Measurements from ENCODE around the gene QRICH1.

Gene QRICH1

DNA sequence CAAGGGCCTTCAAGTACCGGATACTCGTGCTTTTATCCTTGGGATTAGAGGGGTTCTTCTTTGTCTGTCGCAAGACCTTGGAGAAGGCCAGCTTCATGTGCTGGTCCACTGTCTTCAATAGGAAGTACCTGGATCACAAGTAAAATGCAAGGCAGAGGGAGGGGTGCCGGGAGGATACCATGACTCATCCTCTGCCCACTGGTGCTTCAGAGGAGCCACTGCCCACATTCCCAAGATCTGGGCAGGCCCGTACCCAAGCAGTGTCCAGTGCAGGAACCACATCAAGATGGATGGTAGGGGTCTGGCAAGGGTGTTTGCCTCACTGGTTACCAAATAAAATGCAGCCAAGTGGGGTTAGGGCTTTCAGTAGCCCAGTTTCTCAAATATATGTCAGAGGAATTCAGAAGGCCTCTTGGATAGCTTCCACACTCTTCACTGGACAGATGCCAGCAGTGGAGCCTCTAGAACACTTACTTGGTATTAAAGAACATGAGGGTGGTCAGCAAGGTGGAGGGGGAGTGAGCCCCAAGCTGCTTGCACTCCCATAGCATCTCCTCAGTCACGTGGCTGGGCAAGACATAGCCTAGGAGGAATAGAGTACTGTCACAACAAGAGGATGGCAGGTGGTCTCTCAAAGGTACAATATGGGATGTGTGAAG is 61.1 kb downstream of the QRICH1 start:
- DNase-seq, result no peak

DNA sequence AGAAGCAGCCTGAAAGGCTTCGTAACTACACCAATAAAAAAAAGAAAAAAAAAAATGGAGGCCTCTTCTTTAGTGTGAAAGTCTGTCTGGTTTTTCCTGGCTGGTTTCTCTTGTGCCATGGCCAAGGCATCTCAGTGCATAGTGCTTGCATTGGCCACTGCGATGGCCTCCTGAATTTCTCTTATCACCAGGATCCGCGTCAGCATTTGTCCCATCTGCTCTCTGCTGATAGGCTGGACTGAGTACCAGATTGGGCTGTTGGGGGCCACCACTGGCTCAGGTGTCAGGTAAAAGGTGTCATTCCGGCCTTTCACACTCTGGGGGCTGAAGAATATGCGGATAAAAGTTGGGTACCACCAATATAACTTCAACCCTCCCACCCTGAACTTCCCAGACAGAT is 63.5 kb downstream of the QRICH1 start:
- no peak for DNase-seq

DNA sequence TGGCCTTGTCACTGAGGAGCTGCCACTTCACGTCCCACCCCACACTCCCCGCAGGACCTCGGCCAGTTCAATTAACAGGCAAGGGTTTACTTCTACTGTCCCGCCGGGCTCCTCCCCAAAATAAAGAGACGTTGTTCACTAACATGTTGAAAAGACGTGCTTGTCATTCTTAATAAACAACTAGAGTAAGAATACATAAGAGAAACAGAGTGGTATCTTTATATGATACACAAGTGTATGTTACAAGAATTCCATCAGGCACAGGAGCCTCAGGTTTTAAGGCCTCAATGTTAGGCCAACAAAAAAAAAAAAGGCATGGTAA is 64.3 kb downstream of the QRICH1 start:
- no peak for DNase-seq

DNA sequence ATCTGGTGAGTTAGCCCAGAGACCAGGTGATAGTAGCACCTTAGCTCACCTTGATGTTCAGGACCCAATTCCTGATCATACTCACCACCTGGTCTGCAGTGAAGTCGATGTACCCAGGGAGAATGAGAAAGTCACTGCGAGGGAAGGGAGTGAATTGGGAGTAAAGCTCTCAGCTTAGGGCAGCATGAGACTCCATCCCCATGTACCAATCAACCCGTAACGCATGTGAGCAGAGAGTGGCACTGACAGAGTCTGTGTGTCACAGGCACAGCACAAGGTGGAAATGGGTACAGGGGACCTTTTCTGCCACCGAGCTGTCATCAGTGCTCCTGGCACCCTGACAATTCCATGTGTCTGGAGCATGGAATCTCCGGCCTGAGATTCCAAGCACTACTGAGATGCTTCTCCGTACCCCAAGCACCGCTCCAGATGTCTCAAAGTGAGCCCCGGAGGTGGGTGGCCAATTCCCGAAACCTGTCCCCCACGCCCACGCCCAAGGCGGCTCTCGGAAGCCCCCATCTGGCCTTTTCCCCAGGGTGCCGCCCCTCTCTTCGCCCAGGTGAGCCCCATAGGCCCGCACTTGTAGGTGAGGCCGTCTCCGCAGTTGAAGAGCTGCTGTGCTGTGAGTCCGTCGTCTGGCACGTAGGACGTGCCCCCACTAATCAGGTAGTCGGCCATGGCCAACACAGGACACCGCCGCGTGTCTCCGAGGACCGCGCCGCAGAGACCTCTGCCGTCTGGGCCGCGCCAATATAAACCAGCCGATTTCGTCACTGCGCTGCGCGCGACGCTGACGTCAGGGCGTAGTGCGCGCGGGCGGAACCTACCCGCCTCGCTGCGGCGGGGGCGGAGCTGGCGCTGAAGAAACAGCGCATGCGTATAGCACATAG is 65.0 kb downstream of the QRICH1 start, which contains the start of gene IMPDH2:
Gene IMPDH2, minus strand, starts transcription at position 726 of the 890 bp plus-strand sequence. Its CDS starts 48 bp downstream, at position 678.
- DNase-seq, result peak; percentile 95

DNA sequence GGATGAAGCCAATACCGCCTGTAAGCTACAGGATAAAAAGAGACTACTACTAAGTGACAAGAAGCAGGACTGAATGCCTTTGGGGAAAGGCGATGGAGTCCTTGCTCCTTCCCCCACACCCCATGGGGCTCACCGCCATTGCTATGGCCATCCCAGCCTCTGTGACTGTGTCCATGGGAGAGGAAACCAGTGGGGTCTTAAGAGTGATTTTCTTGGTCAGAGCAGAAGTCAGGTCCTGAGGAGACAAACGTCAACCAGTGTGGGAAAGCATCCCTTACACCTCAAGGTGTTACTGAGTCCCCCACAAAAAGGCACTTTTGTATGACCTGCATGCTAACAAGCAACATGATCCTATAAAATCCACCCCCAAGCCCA is 65.6 kb downstream of the QRICH1 start:
- no peak for DNase-seq

DNA sequence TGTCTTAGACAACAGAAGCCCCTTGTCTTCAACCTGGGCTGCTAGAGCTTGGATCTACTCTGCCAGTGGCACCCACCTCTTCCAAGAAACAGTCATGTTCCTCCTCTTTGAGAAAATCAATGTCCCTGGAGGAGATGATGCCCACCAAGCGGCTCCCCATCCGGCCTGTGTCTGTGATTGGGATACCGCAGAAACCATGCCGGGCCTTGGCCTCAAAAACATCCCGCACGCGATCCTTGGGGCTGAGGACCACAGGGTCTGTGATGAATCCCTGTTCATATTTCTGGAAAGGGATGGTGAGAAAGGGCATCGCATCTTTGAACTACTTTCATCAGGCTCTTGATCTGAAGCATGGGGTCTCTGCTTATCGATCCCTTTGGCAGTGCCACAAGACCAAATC is 66.2 kb downstream of the QRICH1 start:
- no peak for DNase-seq

DNA sequence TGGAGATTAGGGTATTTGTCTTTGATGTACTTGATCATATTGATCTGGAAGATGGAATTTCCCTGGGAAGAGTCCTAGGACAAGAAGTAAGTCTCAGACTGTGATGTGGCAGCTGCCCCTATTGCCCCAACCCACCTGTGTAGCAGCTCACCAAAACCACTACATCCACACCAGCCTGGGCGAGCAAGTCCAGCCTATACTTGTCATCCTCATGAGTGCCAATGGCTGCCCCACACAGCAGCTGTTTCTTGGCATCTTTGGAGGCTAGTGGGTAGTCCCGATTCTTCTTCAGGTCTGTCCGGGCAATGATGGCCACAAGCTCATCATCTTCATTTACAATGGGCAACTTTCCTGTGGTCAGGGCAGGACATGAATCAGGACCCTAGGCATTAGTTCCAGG is 67.3 kb downstream of the QRICH1 start:
- no peak for DNase-seq

DNA sequence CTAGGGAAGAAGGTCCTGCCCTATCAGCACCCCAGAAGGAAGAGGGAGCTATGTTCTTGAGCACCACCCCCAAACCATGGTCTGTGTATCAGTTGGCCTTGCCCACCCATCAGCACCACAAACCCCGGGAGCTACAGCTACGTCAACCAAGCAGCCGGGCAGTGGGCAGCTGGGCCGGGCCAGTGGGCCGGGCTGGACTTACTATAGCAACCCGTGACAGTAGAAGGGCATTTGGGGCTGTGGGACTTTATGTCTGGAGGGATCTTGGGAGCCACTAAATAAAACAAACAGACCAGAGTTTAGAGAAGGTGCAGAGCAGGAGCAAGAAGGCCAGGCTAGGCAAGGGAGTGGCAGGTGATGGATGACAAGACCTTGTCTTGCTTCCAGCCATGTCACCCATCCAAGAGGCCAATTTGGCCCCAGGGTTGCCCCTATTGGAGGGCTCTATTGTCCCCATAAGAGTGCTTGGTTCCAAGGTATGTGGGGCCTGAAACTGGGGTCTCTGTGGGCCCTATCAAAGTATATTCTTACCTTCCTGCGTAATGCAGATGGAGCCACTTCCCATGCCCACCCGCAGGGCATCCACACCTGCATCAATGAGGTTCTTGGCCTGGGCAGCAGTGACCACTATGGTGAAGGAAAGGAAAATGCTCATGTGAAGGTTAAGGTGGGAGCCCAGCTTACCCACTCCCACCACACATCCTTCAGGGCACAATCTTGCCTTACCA is 67.9 kb downstream of the QRICH1 start:
- no peak for DNase-seq

DNA sequence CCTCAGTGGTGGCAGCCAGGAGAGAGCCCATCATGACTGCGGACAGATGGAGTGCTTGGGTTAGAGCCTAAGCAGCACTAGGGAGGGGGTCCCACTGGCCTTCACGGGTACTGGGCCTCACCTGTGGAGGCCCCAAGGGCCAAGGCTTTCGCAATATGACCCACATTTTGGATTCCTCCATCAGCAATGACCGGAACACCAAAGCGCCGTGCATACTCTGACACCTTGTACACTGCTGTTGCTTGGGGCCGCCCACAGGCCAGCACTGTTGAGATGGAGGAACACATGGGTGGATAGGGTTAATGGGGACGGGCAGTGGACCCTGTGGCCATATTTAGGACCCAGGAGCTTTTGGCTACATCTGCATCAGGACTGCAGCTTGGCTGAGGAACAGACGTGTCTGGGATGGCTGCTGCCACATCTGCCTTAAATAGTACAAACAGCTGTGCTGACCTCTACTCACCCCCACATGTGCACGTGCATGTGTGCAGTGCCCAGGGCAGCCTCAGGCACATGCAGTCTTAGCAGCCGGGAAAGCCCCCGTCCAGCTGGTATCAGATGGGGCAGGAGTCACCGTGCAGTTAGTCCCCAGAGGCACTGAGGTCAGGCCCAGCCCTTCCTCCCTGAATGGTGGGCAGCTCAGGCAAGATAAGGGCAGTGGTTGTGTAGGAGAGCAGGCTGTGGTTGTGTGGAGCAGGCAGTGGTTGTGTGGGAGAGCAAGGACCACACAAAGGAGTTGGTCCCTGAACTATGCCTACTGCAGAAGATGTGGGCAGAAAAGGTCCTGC is 68.7 kb downstream of the QRICH1 start:
- no peak for DNase-seq

DNA sequence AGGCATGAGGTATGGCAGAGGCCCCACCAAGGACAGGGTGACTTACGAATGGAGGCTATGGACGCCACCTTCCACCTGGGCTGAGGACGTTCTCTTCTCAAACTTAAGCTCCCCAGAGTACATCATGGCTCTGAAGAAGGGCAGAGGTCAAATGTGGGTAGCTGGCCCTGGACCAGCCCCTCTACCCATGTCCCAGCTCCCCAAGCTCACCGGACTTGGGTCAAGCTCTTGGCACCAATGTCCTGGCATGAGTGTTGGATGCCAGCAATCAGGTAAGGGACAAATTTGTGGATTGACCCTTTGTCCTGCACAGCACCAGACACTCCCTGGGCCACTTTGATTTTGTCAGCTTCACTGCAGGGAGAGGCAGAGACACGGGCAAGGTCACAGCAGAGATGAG is 69.4 kb downstream of the QRICH1 start:
- DNase-seq, result no peak

DNA sequence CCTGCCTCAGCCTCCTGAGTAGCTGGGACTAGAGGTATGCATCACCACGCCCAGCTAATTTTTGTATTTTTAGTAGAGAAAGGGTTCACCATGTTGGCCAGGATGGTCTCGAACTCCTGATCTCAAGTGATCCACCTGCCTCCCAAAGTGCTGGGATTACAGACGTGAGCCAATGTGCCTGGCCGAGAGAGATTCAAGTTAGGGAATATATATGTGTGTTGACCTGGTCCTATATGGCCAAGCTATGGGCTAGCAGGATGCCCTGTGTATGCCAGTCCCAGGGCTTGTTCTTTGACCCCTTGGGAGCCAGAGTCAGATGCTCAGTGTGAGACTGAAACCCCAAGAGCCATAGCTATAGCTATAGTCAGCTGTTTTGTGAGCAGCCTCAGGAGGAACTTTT is 70.1 kb downstream of the QRICH1 start:
- DNase-seq, result no peak

DNA sequence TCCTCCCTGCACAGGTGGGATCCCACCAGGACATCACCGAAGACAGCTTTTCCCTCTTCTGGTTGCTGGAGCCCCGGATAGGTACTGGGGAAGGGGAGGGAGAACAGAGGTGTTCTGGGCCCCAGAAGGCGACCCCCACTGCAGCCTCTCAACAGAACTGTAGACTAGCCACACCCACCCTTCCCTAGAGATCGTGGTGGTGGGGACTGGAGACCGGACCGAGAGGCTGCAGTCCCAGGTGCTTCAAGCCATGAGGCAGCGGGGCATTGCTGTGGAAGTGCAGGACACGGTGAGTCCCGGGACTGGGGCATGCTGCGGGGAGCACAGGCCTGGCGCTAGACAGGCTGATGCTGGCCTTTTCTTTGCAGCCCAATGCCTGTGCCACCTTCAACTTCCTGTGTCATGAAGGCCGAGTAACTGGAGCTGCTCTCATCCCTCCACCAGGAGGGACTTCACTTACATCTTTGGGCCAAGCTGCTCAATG is 71.1 kb downstream of the QRICH1 start:
- no peak for DNase-seq

DNA sequence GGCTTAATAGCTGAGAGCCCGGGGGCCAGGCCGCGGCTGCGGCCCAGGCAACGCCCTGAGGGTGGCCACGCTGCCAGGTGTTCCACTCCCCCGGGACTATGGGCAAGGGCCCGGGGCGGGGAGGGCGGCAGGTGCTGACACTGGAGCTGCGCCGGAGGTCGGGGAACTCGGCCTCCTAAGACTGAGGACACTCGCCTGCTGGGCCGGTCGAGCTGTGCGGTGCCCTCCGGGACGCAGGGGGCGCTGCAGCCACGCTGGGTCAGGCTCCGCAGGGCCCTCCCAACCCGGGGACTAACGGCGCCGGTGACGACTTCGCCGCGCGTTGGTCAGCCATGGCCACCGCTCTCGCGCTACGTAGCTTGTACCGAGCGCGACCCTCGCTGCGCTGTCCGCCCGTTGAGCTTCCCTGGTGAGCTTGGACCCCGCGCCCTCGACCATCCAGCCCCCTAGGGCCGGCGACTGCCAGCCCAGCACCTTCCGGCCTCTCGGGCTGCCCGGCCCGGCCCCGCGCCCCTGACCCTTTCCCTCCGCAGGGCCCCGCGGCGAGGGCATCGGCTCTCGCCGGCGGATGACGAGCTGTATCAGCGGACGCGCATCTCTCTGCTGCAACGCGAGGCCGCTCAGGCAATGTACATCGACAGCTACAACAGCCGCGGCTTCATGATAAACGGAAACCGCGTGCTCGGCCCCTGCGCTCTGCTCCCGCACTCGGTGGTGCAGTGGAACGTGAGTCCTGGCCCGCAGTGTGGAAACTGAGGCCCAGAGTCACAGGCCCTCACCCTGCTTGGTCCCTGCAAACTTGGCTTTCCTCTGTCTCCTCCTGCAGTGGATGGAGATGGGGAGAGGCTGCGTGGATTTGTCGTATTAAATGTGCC is 71.8 kb downstream of the QRICH1 start, which contains the start of gene NDUFAF3:
Gene NDUFAF3, plus strand, starts transcription at position 309 of the 875 bp plus-strand sequence. Its CDS starts 24 bp downstream, at position 333.
- peak; percentile 77 for DNase-seq

DNA sequence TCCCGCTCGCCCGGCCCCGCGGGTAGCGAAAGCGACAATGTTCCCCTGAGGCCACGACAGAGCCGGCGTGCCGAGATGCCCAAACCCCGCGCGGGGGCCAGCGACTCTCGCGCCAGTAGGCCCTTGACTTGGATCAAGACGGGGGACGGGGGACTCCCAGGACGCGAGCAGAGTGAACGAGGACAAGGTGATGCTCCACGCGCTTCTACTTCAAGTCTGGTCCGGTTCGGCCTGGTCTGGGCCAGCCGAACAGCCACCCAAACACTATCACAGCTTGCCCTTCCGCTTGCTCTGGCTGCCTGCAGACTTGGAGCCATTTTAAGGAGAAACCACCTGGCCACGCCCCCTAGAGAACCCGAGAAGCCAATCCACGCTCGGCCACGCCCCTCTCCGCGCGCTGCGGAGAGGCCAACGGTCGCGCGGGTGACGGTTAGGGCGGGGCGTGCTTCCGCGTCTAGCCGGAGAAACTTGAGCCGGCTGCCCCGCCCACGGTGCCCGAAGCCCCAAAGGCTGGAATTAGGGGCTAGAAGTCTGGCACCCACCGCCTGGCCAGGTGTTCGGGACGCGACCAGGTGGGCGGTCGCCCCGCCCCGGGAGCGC is 72.6 kb downstream of the QRICH1 start:
- peak; percentile 98 for DNase-seq

DNA sequence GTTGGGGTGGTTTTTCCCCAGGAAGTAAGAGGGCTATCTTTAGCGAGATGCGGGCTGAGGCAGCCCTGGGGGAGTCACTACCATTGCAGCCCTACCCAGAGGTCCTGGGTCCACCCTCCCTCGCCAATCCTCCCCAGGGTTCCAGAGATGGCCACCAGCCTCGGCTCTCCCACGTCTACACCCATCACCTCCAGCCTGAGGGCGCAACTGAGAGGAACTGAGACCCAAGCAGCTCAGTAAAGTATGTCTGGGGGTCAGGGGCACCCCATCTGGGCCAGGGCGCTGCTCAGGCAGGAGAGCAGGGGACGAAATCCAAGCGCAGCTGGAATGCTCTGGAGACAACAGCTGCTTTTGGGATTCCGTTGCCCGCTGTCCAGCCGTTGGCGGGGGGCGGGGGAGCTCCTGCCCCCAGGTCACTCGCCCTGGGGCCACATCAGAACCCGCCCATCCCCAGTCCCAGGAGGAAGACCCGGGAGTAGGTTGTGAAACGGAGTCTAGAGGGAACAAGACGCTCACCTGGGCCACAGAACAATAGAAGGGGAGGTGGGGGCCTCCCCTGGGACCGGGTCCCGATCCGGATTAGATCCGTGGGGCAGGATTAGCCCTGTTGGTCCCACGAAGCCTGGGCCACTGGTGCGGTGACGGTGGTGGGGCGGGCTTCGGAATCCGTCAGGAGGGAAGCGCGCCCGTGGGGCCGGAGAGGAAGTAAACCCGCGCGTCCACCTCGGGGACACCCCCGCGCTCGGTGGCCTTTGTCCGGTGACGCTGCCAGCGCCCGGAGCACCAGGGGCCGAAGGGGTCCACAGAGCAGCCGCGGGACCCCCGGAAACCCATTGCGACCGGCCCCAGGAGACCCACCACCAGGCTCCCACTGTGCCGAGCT is 73.3 kb downstream of the QRICH1 start:
- no peak for DNase-seq

DNA sequence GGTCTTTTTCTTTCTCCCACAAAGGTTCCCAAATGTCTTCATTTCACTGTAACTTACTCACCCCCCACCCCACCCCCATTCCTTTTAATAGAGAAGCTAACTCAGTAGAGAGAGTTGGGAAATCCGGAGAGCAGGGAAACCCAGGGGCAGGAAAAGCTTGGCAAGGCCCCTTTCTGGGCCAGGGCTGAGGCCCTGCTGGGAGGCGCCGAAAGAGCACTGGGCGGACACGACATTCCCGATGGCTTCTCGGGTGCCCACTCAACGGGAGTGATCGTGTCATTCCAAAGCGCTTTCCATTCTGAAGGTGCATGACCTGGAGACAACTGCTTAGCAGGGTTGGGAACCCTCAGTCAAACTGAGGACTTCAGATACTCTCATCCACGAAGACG is 73.9 kb downstream of the QRICH1 start:
- no peak for DNase-seq

DNA sequence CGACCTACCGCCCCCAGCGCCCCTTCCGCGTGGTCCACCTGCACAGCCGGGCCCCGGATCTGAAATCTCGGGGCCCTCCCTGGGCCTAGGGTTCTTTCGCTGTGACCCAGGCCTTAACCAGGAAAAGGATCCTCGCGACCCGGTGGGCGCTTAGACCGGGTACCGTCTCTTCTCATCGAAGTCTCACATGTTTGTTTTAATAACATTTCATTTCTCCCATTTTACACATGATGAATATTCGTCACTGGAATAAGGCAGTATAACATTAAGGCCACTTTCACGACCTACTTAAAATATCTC is 75.2 kb downstream of the QRICH1 start:
- peak; percentile 58 for DNase-seq

DNA sequence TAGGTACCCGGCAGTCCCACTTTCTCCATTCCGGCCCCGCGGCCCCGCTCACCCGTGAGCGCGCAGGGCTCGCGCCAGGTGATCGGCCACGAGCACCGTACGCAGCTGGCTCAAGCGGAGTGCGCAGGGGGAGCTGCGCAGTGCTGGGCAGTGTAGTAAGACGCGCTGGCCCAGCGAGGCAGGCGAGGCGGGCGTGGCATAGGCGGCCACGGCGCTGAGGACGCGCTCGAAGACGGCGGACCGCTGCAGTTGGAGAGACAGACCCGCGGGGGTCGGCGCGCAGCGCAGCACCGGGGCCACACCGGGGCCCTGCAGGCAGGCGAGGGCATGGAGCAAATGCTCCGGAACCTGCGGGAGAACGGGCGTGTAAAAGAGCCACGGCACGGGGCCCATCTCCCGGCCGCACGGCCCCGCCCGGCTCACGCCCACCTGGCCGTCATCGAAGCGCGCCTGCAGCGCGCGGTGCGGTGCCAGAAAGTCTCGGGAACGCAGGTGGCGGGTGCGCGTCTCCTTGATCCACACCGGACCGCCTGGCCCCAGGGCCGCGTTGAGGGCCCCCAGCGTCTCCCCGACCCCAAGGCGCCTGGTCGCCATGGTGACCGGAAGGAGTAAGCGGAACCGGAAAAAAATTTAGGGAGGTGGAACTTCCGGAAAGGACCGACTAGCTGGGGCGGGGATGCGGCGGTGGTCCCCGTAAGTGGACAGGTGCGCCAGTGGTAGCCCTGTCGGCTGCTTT is 75.7 kb downstream of the QRICH1 start, which contains the start of gene DALRD3:
Gene DALRD3, minus strand, starts transcription at position 610 of the 736 bp plus-strand sequence. Its CDS starts 16 bp downstream, at position 594.
- DNase-seq, result peak; percentile 58

DNA sequence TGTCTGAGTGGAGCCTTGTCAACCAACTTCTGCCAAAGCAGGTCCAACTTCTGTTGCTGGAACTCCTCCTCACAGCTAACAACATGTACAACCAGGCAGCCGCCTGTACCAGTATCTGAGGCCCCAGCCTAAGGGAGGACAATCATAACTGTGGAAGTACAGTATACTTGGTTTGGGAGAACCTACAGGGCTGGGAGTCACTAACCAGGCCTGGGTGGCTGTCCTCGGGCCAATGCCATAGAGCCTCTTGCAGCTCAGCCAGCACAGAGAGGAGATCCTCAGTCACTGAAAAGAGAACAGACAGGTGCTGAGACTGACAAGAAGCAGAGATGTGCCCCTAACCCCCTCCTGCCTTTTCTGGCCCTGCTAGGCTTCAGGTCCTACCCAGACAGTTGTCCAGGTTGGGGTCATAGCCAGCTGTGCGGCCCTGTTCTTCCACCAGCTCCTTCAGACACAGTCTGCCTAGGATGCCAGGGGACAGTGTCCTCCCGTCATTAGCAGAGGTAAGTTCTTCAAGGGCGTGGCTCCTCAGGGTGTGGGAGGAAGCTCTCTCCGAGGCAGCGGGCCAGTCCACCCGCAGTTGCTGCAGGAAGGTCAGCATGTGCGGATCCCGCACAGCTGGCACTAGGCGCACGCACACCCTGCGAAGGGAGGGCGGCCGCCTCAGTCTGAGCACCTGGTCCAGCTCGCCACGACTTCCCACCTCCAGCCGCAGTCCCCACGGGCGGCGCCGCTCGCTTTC is 76.5 kb downstream of the QRICH1 start:
- DNase-seq, result no peak
